Measurements from ENCODE around the gene HOXA3.

HOXA3 gene

GRCh38 chr7:27174874-27175625 lies 22.7 kb upstream of the HOXA3 start:
- Histone ChIP-seq H3K36me3 (ENCODE audit: control insufficient read depth in 1 of 2, insufficient read depth in 2 of 2, low read length in 2 of 2) (no peaks in the 10 kb centered on the region), H3K27ac (ENCODE audit: low read length) (no peak overlapping the region), H3K27me3 (ENCODE audit: low read depth, low read length) (peaks cover 96% of the 10 kb centered on the region), H3K4me3 (ENCODE audit: low read depth in 1 of 2, low read length in 2 of 2) (no peak overlapping the region), H3K4me1 (ENCODE audit: control insufficient read depth in 1 of 2, insufficient read depth in 2 of 2, low read length in 2 of 2) (peaks cover 4 to 34% of the 10 kb centered on the region in 2 donors), H3K9me3 (ENCODE audit: control insufficient read depth in 1 of 2, low read length in 2 of 2) (no peaks in the 10 kb centered on the region)

- H3K4me3 ChIP-seq (ENCODE audit: low read depth in 1 of 2, low read length in 2 of 2) = peak within 1 kb of the TSS in 1 of 2 donors; percentile 55
- H3K27me3 ChIP-seq (ENCODE audit: low read depth, low read length) = peaks cover 90% of the 10 kb centered on the region
- H3K9me3 ChIP-seq (ENCODE audit: control insufficient read depth in 1 of 2, low read length in 2 of 2) = no peaks in the 10 kb centered on the region
- H3K36me3 ChIP-seq (ENCODE audit: control insufficient read depth in 1 of 2, insufficient read depth in 2 of 2, low read length in 2 of 2) = no peaks in the 10 kb centered on the region
- H3K4me1 ChIP-seq (ENCODE audit: control insufficient read depth in 1 of 2, insufficient read depth in 2 of 2, low read length in 2 of 2) = peaks cover 0 to 34% of the 10 kb centered on the region in 2 donors
- H3K27ac ChIP-seq (ENCODE audit: low read length) = no peak within 1 kb of the TSS
These were observed 21.8 kb upstream of the HOXA3 start, which contains the start of gene HOXA10 for GRCh38 chr7:27173956-27174873. HOXA10 (minus strand) TSS chr7:27174320; CDS start chr7:27174306, 14 bp downstream.

- H3K9me3 ChIP-seq (ENCODE audit: control insufficient read depth in 1 of 2, low read length in 2 of 2) = no peaks in the 10 kb centered on the region
- H3K27me3 ChIP-seq (ENCODE audit: low read depth, low read length) = peaks cover 90% of the 10 kb centered on the region
- H3K27ac ChIP-seq (ENCODE audit: low read length) = no peak overlapping the region
- H3K36me3 ChIP-seq (ENCODE audit: control insufficient read depth in 1 of 2, insufficient read depth in 2 of 2, low read length in 2 of 2) = no peaks in the 10 kb centered on the region
- H3K4me1 ChIP-seq (ENCODE audit: control insufficient read depth in 1 of 2, insufficient read depth in 2 of 2, low read length in 2 of 2) = peaks cover 0 to 40% of the 10 kb centered on the region in 2 donors
- peak overlapping the region in 1 of 2 donors; percentile 55 for H3K4me3 ChIP-seq (ENCODE audit: low read depth in 1 of 2, low read length in 2 of 2)
These were observed 21.1 kb upstream of the HOXA3 start for GRCh38 chr7:27173511-27173955.

- peaks cover 0 to 40% of the 10 kb centered on the region in 2 donors for H3K4me1 ChIP-seq (ENCODE audit: control insufficient read depth in 1 of 2, insufficient read depth in 2 of 2, low read length in 2 of 2)
- H3K4me3 ChIP-seq (ENCODE audit: low read depth in 1 of 2, low read length in 2 of 2) = peak overlapping the region in 1 of 2 donors; percentile 55
- no peaks in the 10 kb centered on the region for H3K36me3 ChIP-seq (ENCODE audit: control insufficient read depth in 1 of 2, insufficient read depth in 2 of 2, low read length in 2 of 2)
- peaks cover 90% of the 10 kb centered on the region for H3K27me3 ChIP-seq (ENCODE audit: low read depth, low read length)
- no peaks in the 10 kb centered on the region for H3K9me3 ChIP-seq (ENCODE audit: control insufficient read depth in 1 of 2, low read length in 2 of 2)
- no peak overlapping the region for H3K27ac ChIP-seq (ENCODE audit: low read length)
These were observed 20.6 kb upstream of the HOXA3 start for GRCh38 chr7:27172823-27173510.

GRCh38 chr7:27172315-27172774 lies 20.0 kb upstream of the HOXA3 start:
- H3K4me3 ChIP-seq (ENCODE audit: low read depth in 1 of 2, low read length in 2 of 2) = no peak overlapping the region
- H3K9me3 ChIP-seq (ENCODE audit: control insufficient read depth in 1 of 2, low read length in 2 of 2) = no peaks in the 10 kb centered on the region
- H3K27me3 ChIP-seq (ENCODE audit: low read depth, low read length) = peaks cover 91% of the 10 kb centered on the region
- no peaks in the 10 kb centered on the region for H3K36me3 ChIP-seq (ENCODE audit: control insufficient read depth in 1 of 2, insufficient read depth in 2 of 2, low read length in 2 of 2)
- no peak overlapping the region for H3K27ac ChIP-seq (ENCODE audit: low read length)
- H3K4me1 ChIP-seq (ENCODE audit: control insufficient read depth in 1 of 2, insufficient read depth in 2 of 2, low read length in 2 of 2) = peaks cover 0 to 40% of the 10 kb centered on the region in 2 donors

- Histone ChIP-seq H3K27ac (ENCODE audit: low read length) (no peak overlapping the region), H3K36me3 (ENCODE audit: control insufficient read depth in 1 of 2, insufficient read depth in 2 of 2, low read length in 2 of 2) (no peaks in the 10 kb centered on the region), H3K4me3 (ENCODE audit: low read depth in 1 of 2, low read length in 2 of 2) (no peak overlapping the region), H3K27me3 (ENCODE audit: low read depth, low read length) (peaks cover 91% of the 10 kb centered on the region), H3K9me3 (ENCODE audit: control insufficient read depth in 1 of 2, low read length in 2 of 2) (no peaks in the 10 kb centered on the region), H3K4me1 (ENCODE audit: control insufficient read depth in 1 of 2, insufficient read depth in 2 of 2, low read length in 2 of 2) (peaks cover 0 to 40% of the 10 kb centered on the region in 2 donors)
These were observed 19.4 kb upstream of the HOXA3 start for GRCh38 chr7:27171637-27172314.

- H3K4me3 ChIP-seq (ENCODE audit: low read depth in 1 of 2, low read length in 2 of 2) = no peak overlapping the region
- no peaks in the 10 kb centered on the region for H3K36me3 ChIP-seq (ENCODE audit: control insufficient read depth in 1 of 2, insufficient read depth in 2 of 2, low read length in 2 of 2)
- no peaks in the 10 kb centered on the region for H3K9me3 ChIP-seq (ENCODE audit: control insufficient read depth in 1 of 2, low read length in 2 of 2)
- peaks cover 0 to 44% of the 10 kb centered on the region in 2 donors for H3K4me1 ChIP-seq (ENCODE audit: control insufficient read depth in 1 of 2, insufficient read depth in 2 of 2, low read length in 2 of 2)
- peaks cover 91% of the 10 kb centered on the region for H3K27me3 ChIP-seq (ENCODE audit: low read depth, low read length)
- no peak overlapping the region for H3K27ac ChIP-seq (ENCODE audit: low read length)
These were observed 18.9 kb upstream of the HOXA3 start for GRCh38 chr7:27171325-27171636.

GRCh38 chr7:27170426-27171324 lies 18.3 kb upstream of the HOXA3 start:
- peaks cover 91% of the 10 kb centered on the region for H3K27me3 ChIP-seq (ENCODE audit: low read depth, low read length)
- peaks cover 0 to 47% of the 10 kb centered on the region in 2 donors for H3K4me1 ChIP-seq (ENCODE audit: control insufficient read depth in 1 of 2, insufficient read depth in 2 of 2, low read length in 2 of 2)
- H3K36me3 ChIP-seq (ENCODE audit: control insufficient read depth in 1 of 2, insufficient read depth in 2 of 2, low read length in 2 of 2) = no peaks in the 10 kb centered on the region
- H3K4me3 ChIP-seq (ENCODE audit: low read depth in 1 of 2, low read length in 2 of 2) = no peak overlapping the region
- H3K27ac ChIP-seq (ENCODE audit: low read length) = no peak overlapping the region
- H3K9me3 ChIP-seq (ENCODE audit: control insufficient read depth in 1 of 2, low read length in 2 of 2) = no peaks in the 10 kb centered on the region

GRCh38 chr7:27169658-27170425 lies 17.5 kb upstream of the HOXA3 start:
- Histone ChIP-seq H3K9me3 (ENCODE audit: control insufficient read depth in 1 of 2, low read length in 2 of 2) (no peaks in the 10 kb centered on the region), H3K4me1 (ENCODE audit: control insufficient read depth in 1 of 2, insufficient read depth in 2 of 2, low read length in 2 of 2) (peaks cover 0 to 52% of the 10 kb centered on the region in 2 donors), H3K4me3 (ENCODE audit: low read depth in 1 of 2, low read length in 2 of 2) (no peak overlapping the region), H3K27me3 (ENCODE audit: low read depth, low read length) (peaks cover 91% of the 10 kb centered on the region), H3K36me3 (ENCODE audit: control insufficient read depth in 1 of 2, insufficient read depth in 2 of 2, low read length in 2 of 2) (no peaks in the 10 kb centered on the region), H3K27ac (ENCODE audit: low read length) (no peak overlapping the region)
